OCI-LY7 (cell line): Measurements from ENCODE around the gene GLRX3. TPM values are rescaled to one million over a fixed set of nuclear protein-coding genes. Genes with fewer than 3 reads are reported as not detected.

Experiments used
- BruUV-seq: library from RNA; stranded (reverse); fragments of 400-500 nt; replicated peaks from 2 replicates; lab custom pipeline; 2021; lab: Mats Ljungman, UMichigan
- CTCF ChIA-PET: fragments of 300-600 bp; sonication (Branson Sonifier 250); formaldehyde crosslinking; loops from one replicate; lab custom pipeline; 2022; ENCODE audit warnings: antibody characterized with exemption; ENCODE audit not compliant: unreplicated experiment; lab: Charles Lee
- POLR2A ChIA-PET: fragments of 300-600 bp; sonication (Branson Sonifier 250); formaldehyde crosslinking; loops from one replicate; lab custom pipeline; 2022; ENCODE audit warnings: antibody characterized with exemption; lab: Charles Lee
- DNase-seq: peaks from one replicate; pipeline ENCODE4 v3.0.0-alpha.2; 2015; ENCODE audit warnings: low spot score
- H2AFZ ChIP-seq: fragments of 200-600 bp; sonication (generic), shearing (Covaris generic); 2 replicates; pipeline ENCODE4 v1.6.1; 2014; ENCODE audit warnings: mild to moderate bottlenecking, antibody characterized with exemption, low read length, moderate library complexity
- H3K27ac ChIP-seq: fragments of 200-600 bp; sonication (generic); 2 replicates; pipeline ENCODE4 v1.5.1; 2014; ENCODE audit warnings: mixed run types, low read depth, mild to moderate bottlenecking, moderate library complexity, low read length, inconsistent platforms; ENCODE audit not compliant: poor library complexity, severe bottlenecking
- H3K36me3 ChIP-seq: fragments of 200-600 bp; sonication (generic); 2 replicates; pipeline ENCODE4 v1.6.1; 2014; ENCODE audit warnings: mild to moderate bottlenecking, antibody characterized with exemption, low read length, moderate library complexity, mixed read lengths; ENCODE audit not compliant: insufficient read depth
- H3K4me1 ChIP-seq: fragments of 200-600 bp; sonication (generic); 2 replicates; pipeline ENCODE4 v1.5.1; 2014; ENCODE audit warnings: mild to moderate bottlenecking, low read length; ENCODE audit not compliant: insufficient read depth, poor library complexity, severe bottlenecking
- H3K4me2 ChIP-seq: fragments of 200-600 bp; sonication (generic); 2 replicates; pipeline ENCODE4 v1.6.1; 2014; ENCODE audit warnings: mild to moderate bottlenecking, low read length
- H3K4me3 ChIP-seq: fragments of 200-600 bp; sonication (generic); 2 replicates; pipeline ENCODE4 v1.5.1; 2014; ENCODE audit warnings: mild to moderate bottlenecking, low read depth, low read length; ENCODE audit not compliant: poor library complexity, severe bottlenecking
- H3K79me2 ChIP-seq: fragments of 200-600 bp; sonication (generic); 2 replicates; pipeline ENCODE4 v1.6.1; 2016; ENCODE audit warnings: low read depth, mild to moderate bottlenecking, low read length, moderate library complexity, mixed read lengths; ENCODE audit not compliant: insufficient read depth
- H3K9me2 ChIP-seq: fragments of 200-600 bp; sonication (generic); 2 replicates; pipeline ENCODE4 v1.6.1; 2016; ENCODE audit warnings: mild to moderate bottlenecking, low read length, mixed read lengths; ENCODE audit not compliant: insufficient read depth
- H3K9me3 ChIP-seq: fragments of 200-600 bp; sonication (generic); 2 replicates; pipeline ENCODE4 v1.6.1; 2014; ENCODE audit warnings: mild to moderate bottlenecking, mixed run types, low read length, mixed read lengths
- H4K20me1 ChIP-seq: fragments of 200-600 bp; sonication (generic); 2 replicates; pipeline ENCODE4 v1.6.1; 2014; ENCODE audit warnings: mild to moderate bottlenecking, antibody characterized with exemption, low read length, moderate library complexity, mixed read lengths; ENCODE audit not compliant: insufficient read depth
- CTCF ChIP-seq: fragments of 200-600 bp; sonication (generic); conservative IDR thresholded peaks from 2 replicates; pipeline ENCODE4 v1.5.1; 2014; ENCODE audit warnings: mild to moderate bottlenecking, antibody characterized with exemption, low read length, moderate library complexity, mixed read lengths
- EZH2phosphoT487 ChIP-seq: fragments of 200-600 bp; sonication (generic); IDR thresholded peaks from 2 replicates; pipeline ENCODE4 v1.6.1; 2018; ENCODE audit warnings: low read depth, borderline replicate concordance, mild to moderate bottlenecking, mixed run types, antibody characterized with exemption, low read length, moderate library complexity, mixed read lengths
- intact Hi-C: fragments of 100-400 bp; cut with micrococcal nuclease; formaldehyde crosslinking; loops from one replicate; pipeline ENCODE4 v1.10.0; 2022; ENCODE audit not compliant: unreplicated experiment
- total RNA-seq, 2 experiments: library from RNA; depleted of rRNA in 1 of 2; stranded (reverse); fragments of >200 nt in 1 of 2; shearing (Covaris generic) in 1 of 2; gene quantifications; 2 replicates each; pipeline ENCODE4 v1.2.3, GENCODE V29; 2014 to 2022

GLRX3 gene
- total RNA-seq, 2 experiments from 2014 or later = 83.2 to 117 TPM

DNA sequence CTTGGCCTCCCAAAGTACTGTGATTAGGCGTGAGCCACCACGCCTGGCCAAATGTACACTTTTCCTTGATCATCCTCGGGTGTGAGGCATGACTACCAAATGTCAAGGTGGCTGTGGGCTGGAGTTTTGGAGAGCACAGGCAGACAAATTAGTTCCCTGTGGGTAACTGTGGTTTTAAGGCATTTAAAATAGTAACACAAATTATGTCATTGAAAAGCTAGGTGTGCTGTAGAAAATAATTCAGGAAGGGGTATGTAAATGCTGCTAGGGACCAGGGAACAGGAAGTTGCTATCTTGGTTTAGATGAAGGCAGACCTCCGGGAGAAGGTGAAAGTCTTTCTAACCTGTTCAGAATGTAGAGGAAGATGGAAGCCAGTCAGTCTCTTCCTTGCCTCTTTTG, 9.9 kb downstream of the GLRX3 start:
- CTCF ChIA-PET = no interaction called here
- no TSS peak for BruUV-seq
- POLR2A ChIA-PET = interaction anchor here (1.0 kb wide), 1 partner anchor 36 kb away, joined by 3 read pairs; the partner anchor contains the start of gene C10orf143

GRCh38 chr10:130159192-130159794, 23.1 kb downstream of the GLRX3 start:
- no peaks in the 10 kb centered on the region for H3K9me3 ChIP-seq
- peaks cover 17% of the 10 kb centered on the region for H4K20me1 ChIP-seq
- intact Hi-C loops = no loop called here
- ChIA-PET CTCF (no interaction called here), POLR2A (interaction anchor here (0.9 to 2.5 kb wide), 6 partner anchors 9 to 20 kb away, joined by 3 to 14 read pairs (median 5); no protein-coding TSS in a partner anchor)
- H2AFZ ChIP-seq = no peak overlapping the region
- H3K4me1 ChIP-seq = peaks cover 27% of the 10 kb centered on the region
- no TSS peak for BruUV-seq
- no peaks in the 10 kb centered on the region for H3K9me2 ChIP-seq
- H3K27ac ChIP-seq = no peak overlapping the region
- no peak overlapping the region for H3K4me2 ChIP-seq
- TF ChIP-seq CTCF (no peak), EZH2phosphoT487 (no peak)
- peaks cover 82% of the 10 kb centered on the region for H3K36me3 ChIP-seq
- H3K4me3 ChIP-seq = no peak overlapping the region
- no peak for DNase-seq
- peaks cover 56% of the 10 kb centered on the region for H3K79me2 ChIP-seq

More for the DNA sequence above, 9.9 kb downstream of the GLRX3 start:
- peaks cover 34% of the 10 kb centered on the region for H3K4me1 ChIP-seq
- H3K9me3 ChIP-seq = no peaks in the 10 kb centered on the region
- intact Hi-C loops = no loop called here
- peak overlapping the region; percentile 24 for H3K4me3 ChIP-seq
- H3K9me2 ChIP-seq = no peaks in the 10 kb centered on the region
- peak overlapping the region; percentile 37 for H3K27ac ChIP-seq
- peak overlapping the region; percentile 58 for H3K4me2 ChIP-seq
- TF ChIP-seq CTCF (no peak), EZH2phosphoT487 (no peak)
- peaks cover 82% of the 10 kb centered on the region for H3K36me3 ChIP-seq
- no peak overlapping the region for H2AFZ ChIP-seq
- no peak for DNase-seq
- H3K79me2 ChIP-seq = peaks cover 98% of the 10 kb centered on the region
- H4K20me1 ChIP-seq = peaks cover 18% of the 10 kb centered on the region; the same call in 1 of the 2 replicates

- Histone ChIP-seq H3K4me1 (peaks cover 27% of the 10 kb centered on the region), H3K9me2 (no peaks in the 10 kb centered on the region), H4K20me1 (peaks cover 17% of the 10 kb centered on the region), H3K9me3 (no peaks in the 10 kb centered on the region), H3K27ac (no peak overlapping the region), H3K79me2 (peaks cover 41% of the 10 kb centered on the region), H3K4me2 (no peak overlapping the region), H3K4me3 (no peak overlapping the region), H3K36me3 (peaks cover 82% of the 10 kb centered on the region), H2AFZ (no peak overlapping the region)
- BruUV-seq = no TSS peak
- intact Hi-C loops = no loop called here
- no peak for TF ChIP-seq EZH2phosphoT487
- peak; percentile 60 for TF ChIP-seq CTCF
- peak; percentile 26 for DNase-seq
- CTCF ChIA-PET = no interaction called here
- POLR2A ChIA-PET = no interaction called here
Observed at GRCh38 chr10:130160775-130161174, 24.6 kb downstream of the GLRX3 start.
